ENCODE results near the gene MAP7.

Gene MAP7

GRCh38 chr6:136362421-136363356 is 187.5 kb downstream of the MAP7 start:
- in situ Hi-C loops (cut with MboI; ENCODE audit: low sequenced_read_pairs, unreplicated experiment) = no loop called here
- TF ChIP-seq CTCF (IDR thresholded peaks at IDR 0.05; ENCODE audit: borderline replicate concordance, control extremely low read depth, extremely low read depth, insufficient read depth, missing control alignments) = no peak
- DNase-seq (ENCODE audit: low spot score) = no peak

GRCh38 chr6:136361787-136362186 is 188.4 kb downstream of the MAP7 start:
- no peak for DNase-seq (ENCODE audit: low spot score)
- no peak for TF ChIP-seq CTCF (IDR thresholded peaks at IDR 0.05; ENCODE audit: borderline replicate concordance, control extremely low read depth, extremely low read depth, insufficient read depth, missing control alignments)
- in situ Hi-C loops (cut with MboI; ENCODE audit: low sequenced_read_pairs, unreplicated experiment) = no loop called here

- DNase-seq (ENCODE audit: low spot score) = no peak
- TF ChIP-seq CTCF (IDR thresholded peaks at IDR 0.05; ENCODE audit: borderline replicate concordance, control extremely low read depth, extremely low read depth, insufficient read depth, missing control alignments) = no peak
- in situ Hi-C loops (cut with MboI; ENCODE audit: low sequenced_read_pairs, unreplicated experiment) = no loop called here
These were observed 189.4 kb downstream of the MAP7 start for GRCh38 chr6:136360783-136361182.

GRCh38 chr6:136359851-136360250 is 190.4 kb downstream of the MAP7 start:
- DNase-seq (ENCODE audit: low spot score) = no peak
- in situ Hi-C loops (cut with MboI; ENCODE audit: low sequenced_read_pairs, unreplicated experiment) = no loop called here
- no peak for TF ChIP-seq CTCF (IDR thresholded peaks at IDR 0.05; ENCODE audit: borderline replicate concordance, control extremely low read depth, extremely low read depth, insufficient read depth, missing control alignments)

- in situ Hi-C loops (cut with MboI; ENCODE audit: low sequenced_read_pairs, unreplicated experiment) = no loop called here
- no peak for TF ChIP-seq CTCF (IDR thresholded peaks at IDR 0.05; ENCODE audit: borderline replicate concordance, control extremely low read depth, extremely low read depth, insufficient read depth, missing control alignments)
- DNase-seq (ENCODE audit: low spot score) = no peak
These were observed 198.6 kb downstream of the MAP7 start for GRCh38 chr6:136351518-136352110.

GRCh38 chr6:136350914-136351313 is 199.3 kb downstream of the MAP7 start:
- no peak for DNase-seq (ENCODE audit: low spot score)
- TF ChIP-seq CTCF (IDR thresholded peaks at IDR 0.05; ENCODE audit: borderline replicate concordance, control extremely low read depth, extremely low read depth, insufficient read depth, missing control alignments) = no peak
- in situ Hi-C loops (cut with MboI; ENCODE audit: low sequenced_read_pairs, unreplicated experiment) = no loop called here
